Measurements from ENCODE around the gene RNPEPL1. TPM values are rescaled to one million over a fixed set of nuclear protein-coding genes. Genes with fewer than 3 reads are reported as not detected.

Gene RNPEPL1
- total and polyA plus RNA-seq, 10 of the 15 experiments (the other 5 are each of a cell fraction or from before 2014, with no cell fraction given) = 0.24 to 49.5 (median 6.8) TPM

- BruUV-seq (replicated peaks) = no TSS peak
- no peak overlapping the region for H3K4me3 ChIP-seq
- H3K36me3 ChIP-seq (ENCODE audit: control insufficient read depth in 2 of 2, insufficient read depth in 2 of 2, low read length in 1 of 2) = peaks cover 0 to 7% of the 10 kb centered on the region in 2 experiments; a peak in 3 of 4 replicates
- H3K27me3 ChIP-seq (replicated peaks in 1 of 2; ENCODE audit: control insufficient read depth in 2 of 2, insufficient read depth in 2 of 2, low read length in 1 of 2) = no peaks in the 10 kb centered on the region
- RAD21 ChIA-PET (ENCODE audit: unreplicated experiment) = no interaction called here
- H3K79me2 ChIP-seq (ENCODE audit: control insufficient read depth, insufficient read depth, low read length) = peaks cover 4% of the 10 kb centered on the region
- intact Hi-C loops (cut with micrococcal nuclease; ENCODE audit: unreplicated experiment) = no loop called here
- no peak overlapping the region for H3K27ac ChIP-seq (ENCODE audit: control insufficient read depth, insufficient read depth)
- H2AFZ ChIP-seq (ENCODE audit: control insufficient read depth, low read depth, low read length) = no peak overlapping the region
- no peaks in the 10 kb centered on the region for H3K9me3 ChIP-seq (replicated peaks; ENCODE audit: control insufficient read depth, insufficient read depth, low read length)
- WGBS (ENCODE audit: insufficient coverage, insufficient replicate concordance, low lambda C conversion rate, missing lambda C conversion rate) = 85% methylated on average over 20 of the region's 23 CpGs
- H3K4me2 ChIP-seq (ENCODE audit: control insufficient read depth, insufficient read depth) = no peak overlapping the region
- H4K20me1 ChIP-seq (ENCODE audit: control insufficient read depth, insufficient read depth) = no peaks in the 10 kb centered on the region; the same call in 1 of the 2 replicates
- peaks cover 22% of the 10 kb centered on the region for H3K4me1 ChIP-seq (ENCODE audit: control insufficient read depth, insufficient read depth, low read length)
- H3K9ac ChIP-seq (ENCODE audit: control insufficient read depth, insufficient read depth, low read length) = no peak overlapping the region
- POLR2A ChIA-PET = interaction anchor here (1.0 kb wide), 1 partner anchor 11 kb away, joined by 3 read pairs; the partner anchor contains the start of gene CAPN10
- no peak for FAIRE-seq
- DNase-seq (ENCODE audit: low read depth, low spot score) = no peak
- in situ Hi-C loops (cut with MboI) = no loop called here
- SMC1A ChIA-PET (ENCODE audit: uncharacterized antibody, unreplicated experiment) = no interaction called here
- no peak for ATAC-seq
- CTCF ChIA-PET = no interaction called here
- TF ChIP-seq BHLHE40 (IDR thresholded peaks at IDR 0.05; ENCODE audit: borderline replicate concordance in 1 of 2, low read depth in 2 of 2, low read length in 1 of 2) = no peak
- no peak for TF ChIP-seq MTA2 (IDR thresholded peaks at IDR 0.05; ENCODE audit: low read depth)
- TF ChIP-seq POLR2AphosphoS5 (IDR thresholded peaks at IDR 0.05; ENCODE audit: low read length) = no peak
- TF ChIP-seq, protein P1, sequence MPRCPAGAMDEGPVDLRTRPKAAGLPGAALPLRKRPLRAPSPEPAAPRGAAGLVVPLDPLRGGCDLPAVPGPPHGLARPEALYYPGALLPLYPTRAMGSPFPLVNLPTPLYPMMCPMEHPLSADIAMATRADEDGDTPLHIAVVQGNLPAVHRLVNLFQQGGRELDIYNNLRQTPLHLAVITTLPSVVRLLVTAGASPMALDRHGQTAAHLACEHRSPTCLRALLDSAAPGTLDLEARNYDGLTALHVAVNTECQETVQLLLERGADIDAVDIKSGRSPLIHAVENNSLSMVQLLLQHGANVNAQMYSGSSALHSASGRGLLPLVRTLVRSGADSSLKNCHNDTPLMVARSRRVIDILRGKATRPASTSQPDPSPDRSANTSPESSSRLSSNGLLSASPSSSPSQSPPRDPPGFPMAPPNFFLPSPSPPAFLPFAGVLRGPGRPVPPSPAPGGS (IDR thresholded peaks at IDR 0.05; ENCODE audit: borderline replicate concordance, insufficient read depth, low read depth, low read length, poor library complexity, severe bottlenecking) = no peak
- no peak for TF ChIP-seq SMAD5 (IDR thresholded peaks at IDR 0.05; ENCODE audit: low read depth)
- TF ChIP-seq IKZF1 (conservative IDR thresholded peaks at IDR 0.05) = no peak
- TF ChIP-seq PAX5 (IDR thresholded peaks at IDR 0.05; ENCODE audit: borderline replicate concordance, low read depth, low read length) = no peak
- no peak for TF ChIP-seq CEBPZ (IDR thresholded peaks at IDR 0.05; ENCODE audit: low read depth, low read length)
- TF ChIP-seq, protein P2, sequence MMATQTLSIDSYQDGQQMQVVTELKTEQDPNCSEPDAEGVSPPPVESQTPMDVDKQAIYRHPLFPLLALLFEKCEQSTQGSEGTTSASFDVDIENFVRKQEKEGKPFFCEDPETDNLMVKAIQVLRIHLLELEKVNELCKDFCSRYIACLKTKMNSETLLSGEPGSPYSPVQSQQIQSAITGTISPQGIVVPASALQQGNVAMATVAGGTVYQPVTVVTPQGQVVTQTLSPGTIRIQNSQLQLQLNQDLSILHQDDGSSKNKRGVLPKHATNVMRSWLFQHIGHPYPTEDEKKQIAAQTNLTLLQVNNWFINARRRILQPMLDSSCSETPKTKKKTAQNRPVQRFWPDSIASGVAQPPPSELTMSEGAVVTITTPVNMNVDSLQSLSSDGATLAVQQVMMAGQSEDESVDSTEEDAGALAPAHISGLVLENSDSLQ (IDR thresholded peaks at IDR 0.05) = no peak
- TF ChIP-seq E2F4 (IDR thresholded peaks at IDR 0.05; ENCODE audit: low read depth, low read length) = no peak
- TF ChIP-seq CREM (IDR thresholded peaks at IDR 0.05; ENCODE audit: low read depth) = no peak
- no peak for TF ChIP-seq NFIC (IDR thresholded peaks at IDR 0.05; ENCODE audit: low read depth, low read length)
- TF ChIP-seq, protein P3, sequence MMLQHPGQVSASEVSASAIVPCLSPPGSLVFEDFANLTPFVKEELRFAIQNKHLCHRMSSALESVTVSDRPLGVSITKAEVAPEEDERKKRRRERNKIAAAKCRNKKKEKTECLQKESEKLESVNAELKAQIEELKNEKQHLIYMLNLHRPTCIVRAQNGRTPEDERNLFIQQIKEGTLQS (IDR thresholded peaks at IDR 0.05; ENCODE audit: borderline replicate concordance, extremely low read depth, low read depth, low read length) = no peak
- no peak for TF ChIP-seq IRF5 (IDR thresholded peaks at IDR 0.05; ENCODE audit: borderline replicate concordance)
Observed at GRCh38 chr2:240575101-240575965, 7.0 kb downstream of the RNPEPL1 start.

Data from GM12878 (cell line).